ENCODE measurements around the gene SEMA3F. TPM values are rescaled to one million over a fixed set of nuclear protein-coding genes. Genes with fewer than 3 reads are reported as not detected.

The SEMA3F gene
- total and polyA plus RNA-seq, 2 donors (not counting 3 experiments of a cell fraction or from before 2014, with no cell fraction given): 65.8 to 99.1 TPM

- no peak overlapping the region for H2AFZ ChIP-seq (ENCODE audit: low read depth, low read length)
- no peaks in the 10 kb centered on the region for H3K27me3 ChIP-seq (ENCODE audit: control insufficient read depth in 2 of 2, insufficient read depth in 2 of 2, low read length in 2 of 2)
- TF ChIP-seq EZH2 (IDR thresholded peaks at IDR 0.05; ENCODE audit: borderline replicate concordance, low read depth, low read length, severe bottlenecking): no peak
- no peak for TF ChIP-seq JUN (IDR thresholded peaks at IDR 0.05; ENCODE audit: borderline replicate concordance, insufficient read depth, insufficient read length, low read depth)
- TF ChIP-seq POLR2A (IDR thresholded peaks at IDR 0.05; ENCODE audit: low read depth, low read length): no peak
- no peak for TF ChIP-seq GATA2 (IDR thresholded peaks at IDR 0.05; ENCODE audit: insufficient read depth, insufficient read length, low read depth, low read length)
- no peak for TF ChIP-seq MAX (IDR thresholded peaks at IDR 0.05; ENCODE audit: insufficient read depth, insufficient read length)
- TF ChIP-seq, protein P1, sequence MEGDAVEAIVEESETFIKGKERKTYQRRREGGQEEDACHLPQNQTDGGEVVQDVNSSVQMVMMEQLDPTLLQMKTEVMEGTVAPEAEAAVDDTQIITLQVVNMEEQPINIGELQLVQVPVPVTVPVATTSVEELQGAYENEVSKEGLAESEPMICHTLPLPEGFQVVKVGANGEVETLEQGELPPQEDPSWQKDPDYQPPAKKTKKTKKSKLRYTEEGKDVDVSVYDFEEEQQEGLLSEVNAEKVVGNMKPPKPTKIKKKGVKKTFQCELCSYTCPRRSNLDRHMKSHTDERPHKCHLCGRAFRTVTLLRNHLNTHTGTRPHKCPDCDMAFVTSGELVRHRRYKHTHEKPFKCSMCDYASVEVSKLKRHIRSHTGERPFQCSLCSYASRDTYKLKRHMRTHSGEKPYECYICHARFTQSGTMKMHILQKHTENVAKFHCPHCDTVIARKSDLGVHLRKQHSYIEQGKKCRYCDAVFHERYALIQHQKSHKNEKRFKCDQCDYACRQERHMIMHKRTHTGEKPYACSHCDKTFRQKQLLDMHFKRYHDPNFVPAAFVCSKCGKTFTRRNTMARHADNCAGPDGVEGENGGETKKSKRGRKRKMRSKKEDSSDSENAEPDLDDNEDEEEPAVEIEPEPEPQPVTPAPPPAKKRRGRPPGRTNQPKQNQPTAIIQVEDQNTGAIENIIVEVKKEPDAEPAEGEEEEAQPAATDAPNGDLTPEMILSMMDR (IDR thresholded peaks at IDR 0.05; ENCODE audit: extremely low read depth in 1 of 2, insufficient read depth in 1 of 2, low read depth in 1 of 2, low read length in 2 of 2): no peak
- no peak for TF ChIP-seq FOS (IDR thresholded peaks at IDR 0.05; ENCODE audit: borderline replicate concordance, insufficient read depth, low read length)
- H3K4me3 ChIP-seq (replicated peaks in 1 of 3; ENCODE audit: insufficient read depth in 1 of 3, low read depth in 1 of 3, low read length in 3 of 3): no peak overlapping the region
- CTCF ChIA-PET: interaction anchor here (0.6 to 6.3 kb wide), 11 partner anchors 12 to 106 kb away, joined by 4 to 177 read pairs (median 5); partner anchors contain the start of gene GNAT1
- dilution Hi-C loops (cut with MboI; ENCODE audit: extremely low pct_ligation_motif_present, low sequenced_read_pairs): loop anchor here (10.0 kb wide), 1 partner anchor 65 kb away; no protein-coding TSS in a partner anchor
- H3K9ac ChIP-seq (replicated peaks; ENCODE audit: extremely low read depth, insufficient read depth, low read length): no peak overlapping the region
- POLR2A ChIA-PET: no interaction called here
- H3K79me2 ChIP-seq (ENCODE audit: control insufficient read depth, insufficient read depth, low read length): no peaks in the 10 kb centered on the region
- intact Hi-C loops (cut with micrococcal nuclease): loop anchor here (2.0 to 10.0 kb wide), 2 partner anchors 19 to 145 kb away; partner anchors contain the start of gene SEMA3B
- H3K9me1 ChIP-seq (replicated peaks; ENCODE audit: control insufficient read depth, extremely low read depth, insufficient read depth, low read length): no peaks in the 10 kb centered on the region
- no peak overlapping the region for H3K27ac ChIP-seq (ENCODE audit: insufficient read depth, low read depth, low read length)
- FAIRE-seq (no peak), DNase-seq (ENCODE audit: low read depth, low spot score) (no peak)
- H3K4me1 ChIP-seq (ENCODE audit: control insufficient read depth, extremely low read depth, insufficient read depth, low read length): peaks cover 5% of the 10 kb centered on the region
- no peak overlapping the region for H3K4me2 ChIP-seq (ENCODE audit: insufficient read depth, low read length)
- no peaks in the 10 kb centered on the region for H4K20me1 ChIP-seq (replicated peaks; ENCODE audit: control insufficient read depth, extremely low read depth, insufficient read depth, low read length)
- H3K9me3 ChIP-seq (replicated peaks; ENCODE audit: control insufficient read depth, insufficient read depth, low read length): no peaks in the 10 kb centered on the region
- no TSS peak for BruUV-seq (replicated peaks)
- H3K36me3 ChIP-seq (ENCODE audit: control insufficient read depth in 2 of 2, extremely low read depth in 1 of 2, insufficient read depth in 2 of 2, low read length in 2 of 2): peaks cover 25 to 43% of the 10 kb centered on the region in 2 experiments
Observed at GRCh38 chr3:50119786-50120185, 35.3 kb upstream of the SEMA3F start.

Measured in endothelial cell of umbilical vein (primary cell).